HepG2 (cell line): ENCODE measurements around the gene CYB5B. TPM values are rescaled to one million over a fixed set of nuclear protein-coding genes. Genes with fewer than 3 reads are reported as not detected.
A peak's percentile ranks its signal among the peaks of the same experiment; 100 is the strongest.

ENCODE experiments used
- ARHGAP35 ChIP-seq: sonication (generic); formaldehyde crosslinking; IDR thresholded peaks from 2 replicates; pipeline ENCODE4 v1.9.0; 2022; ENCODE audit warnings: mild to moderate bottlenecking, inconsistent platforms, moderate library complexity, missing genetic modification reagents, borderline replicate concordance
- BHLHE40 ChIP-seq: IDR thresholded peaks from 2 replicates; pipeline ENCODE4 v1.6.1; 2011; ENCODE audit warnings: low read length, improper control_type of control experiment
- BRD4 ChIP-seq: sonication (generic); formaldehyde crosslinking; IDR thresholded peaks from 2 replicates; pipeline ENCODE4 v1.4.0; 2020; ENCODE audit warnings: missing genetic modification reagents
- GABPA ChIP-seq, 2 experiments: IDR thresholded peaks; 2 replicates each; pipeline ENCODE4 v1.6.1; 2011 to 2016; ENCODE audit warnings: low read depth in 2 of 2, low read length in 1 of 2, missing biosample characterization in 1 of 2, missing genetic modification characterization in 1 of 2
- HMGXB3 ChIP-seq: sonication (generic); formaldehyde crosslinking; IDR thresholded peaks from 2 replicates; pipeline ENCODE4 v1.4.0; 2020; ENCODE audit warnings: missing genetic modification reagents, borderline replicate concordance
- PHF8 ChIP-seq: sonication (generic); formaldehyde crosslinking; IDR thresholded peaks from 2 replicates; pipeline ENCODE4 v1.5.0; 2020; ENCODE audit warnings: missing genetic modification reagents
- RARG ChIP-seq: sonication (generic); formaldehyde crosslinking; IDR thresholded peaks from 2 replicates; pipeline ENCODE4 v1.4.0; 2020; ENCODE audit warnings: low read depth, mild to moderate bottlenecking, missing genetic modification reagents
- RXRA ChIP-seq: sonication (generic); formaldehyde crosslinking; IDR thresholded peaks from 2 replicates; pipeline ENCODE4 v1.5.1; 2020; ENCODE audit warnings: missing genetic modification reagents
- TBL1XR1 ChIP-seq: fragments of 150-350 bp; IDR thresholded peaks from 2 replicates; pipeline ENCODE4 v1.6.1; 2014; ENCODE audit warnings: borderline replicate concordance, low read length; ENCODE audit not compliant: partially characterized antibody
- TOPORS ChIP-seq: sonication (generic); formaldehyde crosslinking; IDR thresholded peaks from 2 replicates; pipeline ENCODE4 v1.8.0; 2023; ENCODE audit warnings: mild to moderate bottlenecking, missing genetic modification reagents
- WIZ ChIP-seq: sonication (generic); formaldehyde crosslinking; IDR thresholded peaks from 2 replicates; pipeline ENCODE4 v1.5.1; 2020; ENCODE audit warnings: mild to moderate bottlenecking, missing genetic modification reagents
- ZNF24 ChIP-seq: fragments of 450-650 bp; IDR thresholded peaks from 2 replicates; pipeline ENCODE4 v1.6.1; 2017; ENCODE audit warnings: antibody characterized with exemption, mild to moderate bottlenecking
- ZNF329 ChIP-seq: sonication (generic); formaldehyde crosslinking; IDR thresholded peaks from 2 replicates; pipeline ENCODE4 v1.9.0; 2021; ENCODE audit warnings: low read depth, mild to moderate bottlenecking, missing genetic modification reagents
- ZNF468 ChIP-seq: sonication (generic); formaldehyde crosslinking; IDR thresholded peaks from 2 replicates; pipeline ENCODE4 v1.8.0; 2022; ENCODE audit warnings: mild to moderate bottlenecking, moderate library complexity, missing genetic modification reagents
- ZNF512 ChIP-seq: sonication (generic); formaldehyde crosslinking; IDR thresholded peaks from 2 replicates; pipeline ENCODE4 v1.4.0; 2020; ENCODE audit warnings: mild to moderate bottlenecking, missing genetic modification reagents
- ZNF878 ChIP-seq: sonication (generic); formaldehyde crosslinking; IDR thresholded peaks from 2 replicates; pipeline ENCODE4 v1.8.1; 2023; ENCODE audit warnings: mild to moderate bottlenecking, missing genetic modification reagents, moderate library complexity
- ZNF879 ChIP-seq: sonication (generic); formaldehyde crosslinking; IDR thresholded peaks from 2 replicates; pipeline ENCODE4 v1.8.1; 2023; ENCODE audit warnings: missing genetic modification reagents
- polyA plus RNA-seq, 8 experiments: library from polyadenylated mRNA; depleted of rRNA in 3 of 8; stranded (reverse) in 7 of 8; unstranded in 1 of 8; fragments of >200 nt; fragmentation: Illumina TruSeq in 4 of 8; extraction: Trizol in 4 of 8; gene quantifications; 2 replicates each; pipeline versions ENCODE4 v1.2.1 to v1.2.3, GENCODE V29; 2011 to 2016; ENCODE audit warnings: low read depth in 4 of 8, missing spikeins in 1 of 8, mixed read lengths in 1 of 8; ENCODE audit not compliant: insufficient read depth in 1 of 8
- total RNA-seq, 5 experiments: library from RNA; depleted of rRNA; stranded (reverse); fragments of >200 nt; fragmentation: Illumina TruSeq; extraction: Trizol; gene quantifications; 2 replicates each; pipeline ENCODE4 v1.2.3, GENCODE V29; 2016; ENCODE audit warnings: low read depth in 1 of 5
- TF ChIP-seq, protein P1 (sequence below): IDR thresholded peaks from 2 replicates; pipeline ENCODE4 v1.6.1; 2016; ENCODE audit warnings: low read depth, control low read depth
- TF ChIP-seq, protein P2 (sequence below): sonication (generic); formaldehyde crosslinking; IDR thresholded peaks from 2 replicates; pipeline ENCODE4 v1.4.0; 2020; ENCODE audit warnings: missing genetic modification reagents

The CYB5B gene
- total and polyA plus RNA-seq, 2 of the 13 experiments (the other 11 are each of a cell fraction or from before 2014, with no cell fraction given): 234 to 432 TPM

DNA sequence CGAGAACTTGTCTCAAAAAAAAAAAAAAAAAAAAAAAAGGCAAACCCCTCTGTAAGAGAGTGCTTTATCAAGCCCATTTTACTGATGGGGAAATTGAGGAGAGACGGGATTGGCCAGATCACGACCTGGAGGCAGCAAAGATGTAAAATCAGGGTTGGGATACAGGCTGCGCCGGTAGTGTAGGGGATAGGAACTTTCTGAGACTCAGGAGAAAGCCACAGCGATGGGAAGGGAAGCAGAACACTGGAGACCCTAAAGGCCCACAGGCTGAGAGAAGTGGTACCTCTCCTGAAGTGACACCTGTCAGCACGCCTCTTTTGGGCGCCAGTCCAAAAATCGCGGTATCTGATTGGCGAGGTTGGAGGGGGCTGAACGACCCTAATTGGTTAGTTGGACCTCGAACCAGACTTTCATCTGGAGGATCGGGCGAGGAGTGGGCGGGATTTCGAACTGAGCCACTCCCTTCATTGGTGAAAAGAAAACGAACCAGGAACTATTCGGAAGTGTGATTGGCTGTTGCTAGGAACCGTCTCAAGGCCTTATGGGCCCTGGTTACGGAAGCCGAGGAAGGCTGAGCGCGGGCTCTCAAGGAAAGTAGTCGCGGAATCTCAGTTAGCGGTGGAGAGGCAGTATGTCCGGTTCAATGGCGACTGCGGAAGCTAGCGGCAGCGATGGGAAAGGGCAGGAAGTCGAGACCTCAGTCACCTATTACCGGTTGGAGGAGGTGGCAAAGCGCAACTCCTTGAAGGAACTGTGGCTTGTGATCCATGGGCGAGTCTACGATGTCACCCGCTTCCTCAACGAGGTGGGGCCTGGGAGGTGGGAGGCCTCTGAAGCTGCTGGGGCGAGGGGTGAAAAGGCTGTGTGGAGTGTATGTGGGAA lies at the start of gene CYB5B (continued):
- TF ChIP-seq, protein P1, sequence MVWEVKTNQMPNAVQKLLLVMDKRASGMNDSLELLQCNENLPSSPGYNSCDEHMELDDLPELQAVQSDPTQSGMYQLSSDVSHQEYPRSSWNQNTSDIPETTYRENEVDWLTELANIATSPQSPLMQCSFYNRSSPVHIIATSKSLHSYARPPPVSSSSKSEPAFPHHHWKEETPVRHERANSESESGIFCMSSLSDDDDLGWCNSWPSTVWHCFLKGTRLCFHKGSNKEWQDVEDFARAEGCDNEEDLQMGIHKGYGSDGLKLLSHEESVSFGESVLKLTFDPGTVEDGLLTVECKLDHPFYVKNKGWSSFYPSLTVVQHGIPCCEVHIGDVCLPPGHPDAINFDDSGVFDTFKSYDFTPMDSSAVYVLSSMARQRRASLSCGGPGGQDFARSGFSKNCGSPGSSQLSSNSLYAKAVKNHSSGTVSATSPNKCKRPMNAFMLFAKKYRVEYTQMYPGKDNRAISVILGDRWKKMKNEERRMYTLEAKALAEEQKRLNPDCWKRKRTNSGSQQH (CRISPR knock-in tag): peak; percentile 96
- no peak for TF ChIP-seq BHLHE40
- peak; percentile 43; the same call in 1 of the 2 replicates for TF ChIP-seq ARHGAP35
- no peak for TF ChIP-seq TBL1XR1
- TF ChIP-seq, protein P2, sequence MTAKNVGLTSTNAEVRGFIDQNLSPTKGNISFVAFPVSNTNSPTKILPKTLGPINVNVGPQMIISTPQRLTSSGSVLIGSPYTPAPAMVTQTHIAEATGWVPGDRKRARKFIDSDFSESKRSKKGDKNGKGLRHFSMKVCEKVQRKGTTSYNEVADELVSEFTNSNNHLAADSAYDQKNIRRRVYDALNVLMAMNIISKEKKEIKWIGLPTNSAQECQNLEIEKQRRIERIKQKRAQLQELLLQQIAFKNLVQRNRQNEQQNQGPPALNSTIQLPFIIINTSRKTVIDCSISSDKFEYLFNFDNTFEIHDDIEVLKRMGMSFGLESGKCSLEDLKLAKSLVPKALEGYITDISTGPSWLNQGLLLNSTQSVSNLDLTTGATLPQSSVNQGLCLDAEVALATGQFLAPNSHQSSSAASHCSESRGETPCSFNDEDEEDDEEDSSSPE: peak; percentile 94
- peak; percentile 76; the same call in 1 of the 2 replicates for TF ChIP-seq WIZ (CRISPR knock-in tag)
- no peak for TF ChIP-seq RARG (CRISPR knock-in tag)
- TF ChIP-seq ZNF512 (CRISPR knock-in tag): no peak
- TF ChIP-seq ZNF24: no peak
- peak; percentile 100 for TF ChIP-seq HMGXB3 (CRISPR knock-in tag)
- peak; percentile 90 for TF ChIP-seq PHF8 (CRISPR knock-in tag)
- no peak for TF ChIP-seq ZNF468
- TF ChIP-seq ZNF329 (CRISPR knock-in tag): 0 out of 2 replicates have a peak, but pooled peaks have one; percentile 10
- 0 out of 2 replicates have a peak, but pooled peaks have one; percentile 68 for TF ChIP-seq TOPORS (CRISPR knock-in tag)
- no peak; the same call in 1 of the 2 replicates for TF ChIP-seq GABPA (IDR thresholded peaks at IDR 0.05; ENCODE audit: low read depth, low read length)
- TF ChIP-seq GABPA (CRISPR knock-in tag; IDR thresholded peaks at IDR 0.05; ENCODE audit: low read depth): peak; percentile 72
- TF ChIP-seq ZNF879 (CRISPR knock-in tag): 0 out of 2 replicates have a peak, but pooled peaks have one; percentile 73
- no peak for TF ChIP-seq ZNF878 (CRISPR knock-in tag)
- peak; percentile 54; the same call in 1 of the 2 replicates for TF ChIP-seq RXRA (CRISPR knock-in tag)
- peak; percentile 19; the same call in 1 of the 2 replicates for TF ChIP-seq BRD4
